HL-60 (cell line): ENCODE measurements around the gene CLSTN2.

Source experiments
- DNase-seq, 2 experiments: peaks; one replicate each; pipeline ENCODE4 v3.0.0-alpha.2; 2010 to 2020; ENCODE audit warnings: low read depth in 1 of 2, low spot score in 1 of 2
- H3K27ac ChIP-seq: fragments of 250-450 bp; sonication (Bioruptor Pico); replicated peaks from 2 replicates; pipeline ENCODE4 v1.5.1; 2020; ENCODE audit warnings: mild to moderate bottlenecking, moderate library complexity
- H3K27me3 ChIP-seq: fragments of 250-450 bp; sonication (Bioruptor Pico); 2 replicates; pipeline ENCODE4 v1.5.1; 2021; ENCODE audit warnings: mild to moderate bottlenecking, moderate library complexity; ENCODE audit not compliant: insufficient read depth, poor library complexity, severe bottlenecking
- H3K4me3 ChIP-seq: replicated peaks from 2 replicates; pipeline ENCODE4 v1.5.1; 2011; ENCODE audit warnings: mild to moderate bottlenecking, control low read depth, low read length; ENCODE audit not compliant: insufficient read depth
- CTCF ChIP-seq: IDR thresholded peaks from one replicate; pipeline ENCODE4 v1.5.1; 2011; ENCODE audit warnings: low read length, control low read depth, inconsistent platforms; ENCODE audit not compliant: insufficient read depth
- GABPA ChIP-seq: IDR thresholded peaks from 2 replicates; pipeline ENCODE4 v1.6.1; 2012; ENCODE audit warnings: low read depth
- POLR2AphosphoS5 ChIP-seq: IDR thresholded peaks from 2 replicates; pipeline ENCODE4 v1.6.1; 2012; ENCODE audit warnings: low read depth
- REST ChIP-seq: IDR thresholded peaks from 2 replicates; pipeline ENCODE4 v1.6.1; 2012; ENCODE audit warnings: low read depth; ENCODE audit not compliant: insufficient replicate concordance
- SPI1 ChIP-seq: IDR thresholded peaks from 2 replicates; pipeline ENCODE4 v1.6.1; 2012; ENCODE audit warnings: low read depth, mild to moderate bottlenecking, borderline replicate concordance

CLSTN2 gene

DNA sequence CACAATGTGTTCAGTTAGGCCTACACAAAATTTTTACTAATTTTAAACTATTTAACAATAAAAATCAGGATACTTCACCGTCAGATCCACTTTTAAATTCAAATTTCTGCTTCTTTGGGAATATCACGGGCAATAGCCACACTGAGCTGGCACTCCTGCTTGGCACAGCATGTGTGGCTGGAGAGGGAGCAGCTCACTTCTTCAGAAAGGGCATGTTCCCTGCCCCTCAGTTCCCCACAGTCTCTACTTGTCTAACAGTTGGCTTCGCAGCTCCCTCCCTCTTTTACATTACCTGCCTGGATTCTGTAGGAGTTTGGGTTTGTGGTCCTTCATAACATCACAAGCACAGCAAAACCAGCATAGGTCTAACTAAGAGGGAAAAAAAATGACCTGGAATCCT, 666.9 kb downstream of the CLSTN2 start:
- no peak overlapping the region for H3K27ac ChIP-seq
- no peak for TF ChIP-seq POLR2AphosphoS5
- TF ChIP-seq CTCF, result no peak
- TF ChIP-seq SPI1, result no peak
- no peak for TF ChIP-seq GABPA
- TF ChIP-seq REST, result no peak
- DNase-seq, result no peak

DNA sequence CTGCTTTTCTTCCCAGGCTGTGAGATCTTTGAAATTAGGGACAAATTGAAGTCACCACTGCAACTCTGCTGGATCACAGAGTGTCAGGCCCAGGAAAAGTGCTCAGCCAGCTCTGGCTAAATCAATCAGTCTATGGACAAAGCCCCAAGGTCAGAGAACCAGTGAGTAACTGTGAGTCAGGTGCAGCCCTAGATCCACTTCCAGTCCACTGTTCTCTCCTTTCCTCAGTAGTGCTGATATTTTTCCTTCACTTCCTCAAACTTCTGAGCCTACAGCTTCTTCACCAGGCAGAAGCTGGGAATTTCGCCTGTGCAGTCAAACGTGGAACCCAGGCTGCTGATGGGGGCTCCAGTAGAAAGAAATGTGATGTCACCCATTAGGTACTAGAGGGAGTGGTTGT, 667.8 kb downstream of the CLSTN2 start:
- TF ChIP-seq CTCF (no peak), SPI1 (no peak), POLR2AphosphoS5 (no peak), GABPA (no peak), REST (no peak)
- Histone ChIP-seq H3K4me3 (no peak overlapping the region), H3K27me3 (no peaks in the 10 kb centered on the region), H3K27ac (no peak overlapping the region)
- DNase-seq, result no peak

More for the DNA sequence above, 666.9 kb downstream of the CLSTN2 start:
- Histone ChIP-seq H3K27me3 (no peaks in the 10 kb centered on the region), H3K4me3 (no peak overlapping the region)

DNA sequence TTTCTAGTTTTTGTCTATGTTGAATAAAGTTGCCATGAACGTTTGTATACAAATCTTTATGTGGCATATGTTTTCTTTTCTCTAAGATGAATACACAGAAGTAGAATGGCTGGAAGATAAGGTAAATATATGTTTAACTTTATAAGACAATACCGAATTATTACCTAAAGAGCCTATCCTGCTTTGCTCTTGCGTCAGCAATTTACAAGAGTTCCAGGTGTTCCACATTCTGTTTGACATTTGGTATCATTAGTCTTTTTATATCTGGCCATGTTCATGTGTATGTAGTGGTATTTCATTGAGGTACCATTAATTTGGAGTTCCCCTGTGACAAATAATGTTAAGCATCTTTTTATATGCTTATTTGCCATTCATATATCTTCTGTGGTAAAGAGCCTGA, 668.8 kb downstream of the CLSTN2 start:
- no peak for DNase-seq
- TF ChIP-seq GABPA (no peak), REST (no peak), SPI1 (no peak), CTCF (no peak), POLR2AphosphoS5 (no peak)

More for the DNA sequence above, 668.8 kb downstream of the CLSTN2 start:
- Histone ChIP-seq H3K4me3 (no peak overlapping the region), H3K27ac (no peak overlapping the region), H3K27me3 (no peaks in the 10 kb centered on the region)
